DOHH2 (cell line): ENCODE results near the gene GOT2.

Experiments used
- H3F3A ChIP-seq: fragments of 200-600 bp; sonication (generic), shearing (Covaris generic); 2 replicates; pipeline ENCODE4 v1.6.0; 2016; ENCODE audit warnings: antibody characterized with exemption, mild to moderate bottlenecking; ENCODE audit not compliant: control insufficient read depth, insufficient read depth
- H3K27ac ChIP-seq: fragments of 200-600 bp; sonication (generic); 2 replicates; pipeline ENCODE4 v1.5.1; 2014; ENCODE audit warnings: low read depth, mild to moderate bottlenecking, low read length, moderate library complexity
- H3K27me3 ChIP-seq: fragments of 200-600 bp; sonication (generic); 2 replicates; pipeline ENCODE4 v1.6.1; 2014; ENCODE audit warnings: mild to moderate bottlenecking, low read length, mixed read lengths; ENCODE audit not compliant: control insufficient read depth
- H3K36me3 ChIP-seq: fragments of 200-600 bp; sonication (generic); 2 replicates; pipeline ENCODE4 v1.6.1; 2014; ENCODE audit warnings: mild to moderate bottlenecking, low read length, moderate library complexity, mixed read lengths; ENCODE audit not compliant: control insufficient read depth
- H3K4me1 ChIP-seq: fragments of 200-600 bp; sonication (generic); 2 replicates; pipeline ENCODE4 v1.6.1; 2014; ENCODE audit warnings: mild to moderate bottlenecking, low read length, mixed read lengths; ENCODE audit not compliant: control insufficient read depth
- H3K4me2 ChIP-seq: fragments of 200-600 bp; sonication (generic); 2 replicates; pipeline ENCODE4 v1.6.0; 2014; ENCODE audit warnings: mild to moderate bottlenecking, low read length, moderate library complexity
- H3K4me3 ChIP-seq: fragments of 200-600 bp; sonication (generic); 2 replicates; pipeline ENCODE4 v1.5.1; 2014; ENCODE audit warnings: mild to moderate bottlenecking, low read length, mixed read lengths
- H3K79me2 ChIP-seq: fragments of 200-600 bp; sonication (generic); 2 replicates; pipeline ENCODE4 v1.6.1; 2014; ENCODE audit warnings: mild to moderate bottlenecking, low read length, mixed read lengths; ENCODE audit not compliant: control insufficient read depth
- H3K9me2 ChIP-seq: fragments of 200-600 bp; sonication (generic); replicated peaks from 2 replicates; pipeline ENCODE4 v1.6.1; 2014; ENCODE audit warnings: mild to moderate bottlenecking, low read length, mixed read lengths; ENCODE audit not compliant: control insufficient read depth
- H3K9me3 ChIP-seq: fragments of 200-600 bp; sonication (generic); 2 replicates; pipeline ENCODE4 v1.6.1; 2014; ENCODE audit warnings: antibody characterized with exemption, low read length, mixed read lengths; ENCODE audit not compliant: control insufficient read depth, insufficient read depth
- H4K20me1 ChIP-seq: fragments of 200-600 bp; sonication (generic); 2 replicates; pipeline ENCODE4 v1.6.0; 2014; ENCODE audit warnings: low read depth, mild to moderate bottlenecking, antibody characterized with exemption, low read length, moderate library complexity; ENCODE audit not compliant: control insufficient read depth, insufficient read depth
- EZH2phosphoT487 ChIP-seq: fragments of 200-600 bp; sonication (generic); IDR thresholded peaks from 2 replicates; pipeline ENCODE4 v1.6.1; 2017; ENCODE audit warnings: borderline replicate concordance, mild to moderate bottlenecking, antibody characterized with exemption, low read length, moderate library complexity, mixed read lengths
- TF ChIP-seq, protein P1 (sequence below): fragments of 200-600 bp; sonication (generic); IDR thresholded peaks from one replicate; pipeline ENCODE4 v1.5.1; 2014; ENCODE audit warnings: antibody characterized with exemption, mild to moderate bottlenecking, low read depth, low read length; ENCODE audit not compliant: poor library complexity, severe bottlenecking

The GOT2 gene

DNA sequence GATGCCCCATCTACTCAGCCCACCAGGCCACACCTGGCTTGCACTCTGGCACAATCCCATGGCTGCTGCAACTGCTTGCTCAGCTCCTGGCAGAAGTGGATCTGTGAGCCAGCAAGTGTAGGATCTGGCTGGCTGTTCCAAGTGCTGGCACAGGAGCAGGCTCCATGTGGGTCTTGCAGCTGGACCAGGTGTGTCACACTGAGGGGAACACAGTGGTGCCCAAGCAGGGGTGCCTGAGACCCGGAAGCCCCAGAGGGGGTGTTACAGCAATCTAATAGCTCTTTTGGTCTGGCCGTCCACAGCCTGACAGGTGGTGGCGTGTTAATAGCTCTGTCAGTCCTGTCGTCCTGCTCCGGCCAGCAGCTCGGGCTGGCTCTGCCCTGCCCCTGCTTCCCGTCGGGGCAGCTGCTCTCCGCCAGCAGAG, 19.6 kb upstream of the GOT2 start:
- peaks cover 4% of the 10 kb centered on the region; the same call in 1 of the 2 replicates for H3K9me3 ChIP-seq
- H3F3A ChIP-seq, result no peaks in the 10 kb centered on the region
- TF ChIP-seq, protein P1, sequence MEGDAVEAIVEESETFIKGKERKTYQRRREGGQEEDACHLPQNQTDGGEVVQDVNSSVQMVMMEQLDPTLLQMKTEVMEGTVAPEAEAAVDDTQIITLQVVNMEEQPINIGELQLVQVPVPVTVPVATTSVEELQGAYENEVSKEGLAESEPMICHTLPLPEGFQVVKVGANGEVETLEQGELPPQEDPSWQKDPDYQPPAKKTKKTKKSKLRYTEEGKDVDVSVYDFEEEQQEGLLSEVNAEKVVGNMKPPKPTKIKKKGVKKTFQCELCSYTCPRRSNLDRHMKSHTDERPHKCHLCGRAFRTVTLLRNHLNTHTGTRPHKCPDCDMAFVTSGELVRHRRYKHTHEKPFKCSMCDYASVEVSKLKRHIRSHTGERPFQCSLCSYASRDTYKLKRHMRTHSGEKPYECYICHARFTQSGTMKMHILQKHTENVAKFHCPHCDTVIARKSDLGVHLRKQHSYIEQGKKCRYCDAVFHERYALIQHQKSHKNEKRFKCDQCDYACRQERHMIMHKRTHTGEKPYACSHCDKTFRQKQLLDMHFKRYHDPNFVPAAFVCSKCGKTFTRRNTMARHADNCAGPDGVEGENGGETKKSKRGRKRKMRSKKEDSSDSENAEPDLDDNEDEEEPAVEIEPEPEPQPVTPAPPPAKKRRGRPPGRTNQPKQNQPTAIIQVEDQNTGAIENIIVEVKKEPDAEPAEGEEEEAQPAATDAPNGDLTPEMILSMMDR, result no peak
- TF ChIP-seq EZH2phosphoT487, result no peak
- H3K9me2 ChIP-seq, result no peaks in the 10 kb centered on the region
- no peaks in the 10 kb centered on the region for H4K20me1 ChIP-seq
- no peak overlapping the region for H3K27ac ChIP-seq
- H3K4me1 ChIP-seq, result peaks cover 8% of the 10 kb centered on the region
- no peak overlapping the region for H3K4me3 ChIP-seq
- H3K27me3 ChIP-seq, result peaks cover 7% of the 10 kb centered on the region; the same call in 1 of the 2 replicates
- no peaks in the 10 kb centered on the region for H3K79me2 ChIP-seq
- no peaks in the 10 kb centered on the region for H3K36me3 ChIP-seq
- no peak overlapping the region for H3K4me2 ChIP-seq

DNA sequence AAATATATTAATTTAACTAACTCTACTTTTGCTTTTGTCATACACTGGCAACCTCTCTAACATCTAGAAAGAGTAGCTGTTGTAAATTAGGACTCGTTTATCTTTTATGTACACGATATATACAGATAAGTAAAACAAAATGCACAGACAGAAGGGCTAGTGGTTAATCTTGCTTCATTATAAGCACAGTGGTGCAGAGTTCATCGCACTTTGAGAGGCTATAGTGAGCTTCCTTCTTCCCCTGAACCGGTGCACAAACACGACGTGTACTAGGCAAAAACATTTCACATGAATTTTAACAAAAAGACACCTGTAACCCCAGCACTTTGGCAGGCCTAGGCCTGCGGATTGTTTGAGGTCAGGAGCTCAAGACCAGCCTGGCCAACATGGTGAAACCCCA, 10.4 kb upstream of the GOT2 start:
- Histone ChIP-seq H4K20me1 (no peaks in the 10 kb centered on the region), H3K4me2 (no peak overlapping the region), H3K4me1 (no peaks in the 10 kb centered on the region), H3K27me3 (no peaks in the 10 kb centered on the region), H3K4me3 (no peak overlapping the region), H3F3A (no peaks in the 10 kb centered on the region), H3K9me2 (no peaks in the 10 kb centered on the region), H3K9me3 (peaks cover 4% of the 10 kb centered on the region; the same call in 1 of the 2 replicates), H3K79me2 (no peaks in the 10 kb centered on the region), H3K27ac (no peak overlapping the region), H3K36me3 (no peaks in the 10 kb centered on the region)
- TF ChIP-seq, protein P1, result no peak
- no peak for TF ChIP-seq EZH2phosphoT487

DNA sequence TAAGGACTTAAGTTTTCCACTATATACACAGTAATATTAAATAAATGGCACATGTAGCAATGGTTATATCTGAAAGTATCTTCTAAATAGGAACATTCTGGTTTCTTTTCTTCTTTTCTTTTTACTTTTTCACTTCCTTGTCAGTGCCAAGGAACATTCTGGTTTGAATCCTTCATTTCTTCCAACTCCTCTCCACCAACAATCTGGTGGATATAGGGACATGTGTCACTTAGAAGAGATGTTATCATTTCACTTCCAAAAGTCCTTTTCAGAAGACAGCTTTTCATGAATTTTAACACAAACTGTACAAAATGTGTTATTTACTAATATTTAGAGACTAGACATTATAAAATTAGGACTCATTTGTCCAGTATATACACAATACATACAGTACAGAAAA, 7.9 kb upstream of the GOT2 start:
- Histone ChIP-seq H3K9me2 (no peaks in the 10 kb centered on the region), H3K79me2 (no peaks in the 10 kb centered on the region), H3K27me3 (no peaks in the 10 kb centered on the region), H3K4me2 (no peak overlapping the region), H3K9me3 (no peaks in the 10 kb centered on the region), H3K4me3 (no peak overlapping the region), H3K27ac (no peak overlapping the region), H3K36me3 (no peaks in the 10 kb centered on the region), H3K4me1 (no peaks in the 10 kb centered on the region), H4K20me1 (no peaks in the 10 kb centered on the region), H3F3A (no peaks in the 10 kb centered on the region)
- TF ChIP-seq, protein P1, result no peak
- no peak for TF ChIP-seq EZH2phosphoT487
